ENCODE results near the gene CAB39L.

The CAB39L gene

DNA sequence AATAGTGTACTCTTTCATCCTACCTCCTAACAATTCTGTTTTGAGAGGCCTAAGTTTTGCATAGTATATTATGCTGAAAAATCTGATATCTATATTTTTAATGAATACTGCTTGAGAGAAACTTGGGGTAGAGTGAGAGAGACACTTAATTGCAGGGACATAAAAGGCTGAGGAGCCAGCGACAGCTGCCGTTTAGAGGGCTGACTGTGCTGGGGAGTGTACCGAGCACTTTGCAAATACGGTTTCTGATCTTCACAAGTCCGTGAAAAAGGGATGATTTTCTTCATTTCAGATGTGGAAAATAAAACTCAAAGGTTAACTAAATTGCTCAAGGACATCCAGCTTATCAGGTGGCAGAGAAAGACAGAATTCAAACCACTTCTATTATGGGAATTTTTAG, 97.4 kb downstream of the CAB39L start:
- no peak overlapping the region for H3K4me3 ChIP-seq (ENCODE audit: low read depth, low read length)
- DNase-seq (ENCODE audit: low read depth): no peak
- TF ChIP-seq CTCF (IDR thresholded peaks at IDR 0.05; ENCODE audit: control insufficient read depth, extremely low read depth, insufficient read depth): no peak

DNA sequence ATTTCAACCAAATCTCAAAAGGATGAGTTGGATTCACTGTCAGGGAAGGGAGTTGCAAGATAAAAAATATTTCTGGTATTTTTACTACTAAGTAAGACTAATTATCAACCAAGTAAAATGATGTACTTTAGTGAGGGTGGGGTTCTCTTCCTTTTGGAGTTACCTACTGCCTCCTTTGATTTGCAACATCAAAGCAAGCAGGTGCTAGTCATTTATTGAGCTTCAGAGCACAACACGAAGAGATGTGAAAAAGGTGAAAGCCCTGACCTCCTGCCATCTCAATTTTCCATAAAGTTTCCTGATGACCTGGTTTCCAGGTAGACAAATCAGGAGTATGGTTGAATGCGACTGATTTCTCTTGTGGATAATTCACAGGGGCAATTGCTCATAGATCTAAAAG, 100.1 kb downstream of the CAB39L start:
- H3K4me3 ChIP-seq (ENCODE audit: low read depth, low read length): no peak overlapping the region
- no peak for DNase-seq (ENCODE audit: low read depth)
- no peak for TF ChIP-seq CTCF (IDR thresholded peaks at IDR 0.05; ENCODE audit: control insufficient read depth, extremely low read depth, insufficient read depth)

DNA sequence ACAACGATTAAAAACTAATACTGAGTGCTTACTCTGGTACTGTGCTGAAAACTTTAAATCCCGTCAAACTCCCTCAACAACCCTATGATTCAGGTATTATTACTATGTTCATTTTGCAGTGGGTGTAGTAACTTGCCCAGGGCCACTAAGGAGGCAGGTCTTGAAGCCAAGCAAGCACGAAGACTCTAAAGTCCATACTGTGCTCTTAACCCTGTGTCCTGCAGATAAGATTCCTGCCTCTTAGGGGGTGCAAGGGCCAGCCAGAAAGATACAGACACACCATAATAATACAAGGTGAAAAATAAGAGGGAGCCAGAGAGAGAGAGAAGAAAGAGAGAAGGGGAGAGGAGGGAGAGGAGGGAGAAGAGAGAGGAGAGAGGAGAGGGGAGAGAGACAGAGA, 100.6 kb downstream of the CAB39L start:
- DNase-seq (ENCODE audit: low read depth): no peak
- no peak for TF ChIP-seq CTCF (IDR thresholded peaks at IDR 0.05; ENCODE audit: control insufficient read depth, extremely low read depth, insufficient read depth)
- H3K4me3 ChIP-seq (ENCODE audit: low read depth, low read length): no peak overlapping the region

DNA sequence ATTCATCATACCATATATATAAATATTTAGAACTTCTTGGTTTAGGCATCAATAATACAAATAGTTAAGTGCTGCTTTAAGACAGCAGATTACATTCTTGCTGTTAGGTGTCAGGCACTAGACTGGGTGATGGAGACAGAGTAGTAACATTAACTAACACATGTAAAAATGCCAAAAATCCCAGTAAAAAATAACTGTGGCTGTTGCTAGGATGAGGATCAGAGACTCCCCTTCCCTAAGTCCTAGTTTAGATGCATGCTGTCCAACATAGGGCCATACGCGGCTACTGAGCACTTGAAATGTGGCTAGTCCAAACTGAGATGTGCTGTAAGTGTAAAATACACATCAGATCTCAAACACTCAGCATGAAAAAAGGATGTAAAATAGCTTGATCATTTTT, 101.4 kb downstream of the CAB39L start:
- DNase-seq (ENCODE audit: low read depth): no peak
- H3K4me3 ChIP-seq (ENCODE audit: low read depth, low read length): no peak overlapping the region
- no peak for TF ChIP-seq CTCF (IDR thresholded peaks at IDR 0.05; ENCODE audit: control insufficient read depth, extremely low read depth, insufficient read depth)

GRCh38 chr13:49341941-49342340, 101.9 kb downstream of the CAB39L start:
- TF ChIP-seq CTCF (IDR thresholded peaks at IDR 0.05; ENCODE audit: control insufficient read depth, extremely low read depth, insufficient read depth): no peak
- DNase-seq (ENCODE audit: low read depth): no peak
- no peak overlapping the region for H3K4me3 ChIP-seq (ENCODE audit: low read depth, low read length)

DNA sequence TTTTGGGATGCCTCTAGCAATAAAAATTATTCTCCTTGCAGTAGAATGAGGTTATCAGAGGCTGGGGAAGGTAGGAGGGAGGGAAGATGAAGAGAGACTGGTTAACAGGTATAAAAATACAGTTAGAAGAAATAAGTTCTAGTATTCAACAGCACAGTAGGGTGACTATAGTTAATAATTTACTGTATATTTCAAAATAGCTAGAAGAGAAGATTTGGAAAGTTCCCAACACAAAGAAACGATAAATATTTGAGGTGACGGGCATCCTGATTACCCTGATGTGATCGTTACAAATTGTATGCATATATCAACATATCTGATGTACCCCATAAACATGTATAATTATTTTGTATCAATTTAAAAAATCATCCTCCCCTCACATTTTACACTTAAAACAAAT, 102.3 kb downstream of the CAB39L start:
- no peak overlapping the region for H3K4me3 ChIP-seq (ENCODE audit: low read depth, low read length)
- no peak for TF ChIP-seq CTCF (IDR thresholded peaks at IDR 0.05; ENCODE audit: control insufficient read depth, extremely low read depth, insufficient read depth)
- no peak for DNase-seq (ENCODE audit: low read depth)

DNA sequence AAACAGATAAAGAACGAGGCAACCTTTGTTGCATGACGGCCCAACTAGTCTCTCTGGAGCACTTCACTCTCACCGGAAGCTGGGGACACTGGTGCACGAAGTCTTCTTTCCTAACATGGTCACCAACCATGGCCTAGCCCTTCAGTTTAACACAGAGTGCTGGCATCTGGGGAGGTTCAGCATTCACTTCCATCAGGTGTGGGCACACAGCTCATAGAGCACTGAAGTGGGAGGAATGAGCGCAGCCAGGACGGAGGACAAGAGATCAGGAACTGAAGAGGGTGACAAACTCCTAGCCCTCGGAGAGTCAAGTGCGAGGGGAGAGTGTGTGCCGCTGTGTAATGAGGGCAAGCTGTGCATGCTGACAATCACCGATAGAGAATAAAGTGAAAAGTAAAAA, 103.7 kb downstream of the CAB39L start:
- no peak for TF ChIP-seq CTCF (IDR thresholded peaks at IDR 0.05; ENCODE audit: control insufficient read depth, extremely low read depth, insufficient read depth)
- DNase-seq (ENCODE audit: low read depth): no peak
- no peak overlapping the region for H3K4me3 ChIP-seq (ENCODE audit: low read depth, low read length)
